Kidney capillary endothelial cell (primary cell): ENCODE measurements around the gene FBXO42.

ENCODE experiments used
- DNase-seq: peaks from one replicate; pipeline ENCODE4 v3.0.0-alpha.2; 2018; ENCODE audit warnings: low spot score

Gene FBXO42

DNA sequence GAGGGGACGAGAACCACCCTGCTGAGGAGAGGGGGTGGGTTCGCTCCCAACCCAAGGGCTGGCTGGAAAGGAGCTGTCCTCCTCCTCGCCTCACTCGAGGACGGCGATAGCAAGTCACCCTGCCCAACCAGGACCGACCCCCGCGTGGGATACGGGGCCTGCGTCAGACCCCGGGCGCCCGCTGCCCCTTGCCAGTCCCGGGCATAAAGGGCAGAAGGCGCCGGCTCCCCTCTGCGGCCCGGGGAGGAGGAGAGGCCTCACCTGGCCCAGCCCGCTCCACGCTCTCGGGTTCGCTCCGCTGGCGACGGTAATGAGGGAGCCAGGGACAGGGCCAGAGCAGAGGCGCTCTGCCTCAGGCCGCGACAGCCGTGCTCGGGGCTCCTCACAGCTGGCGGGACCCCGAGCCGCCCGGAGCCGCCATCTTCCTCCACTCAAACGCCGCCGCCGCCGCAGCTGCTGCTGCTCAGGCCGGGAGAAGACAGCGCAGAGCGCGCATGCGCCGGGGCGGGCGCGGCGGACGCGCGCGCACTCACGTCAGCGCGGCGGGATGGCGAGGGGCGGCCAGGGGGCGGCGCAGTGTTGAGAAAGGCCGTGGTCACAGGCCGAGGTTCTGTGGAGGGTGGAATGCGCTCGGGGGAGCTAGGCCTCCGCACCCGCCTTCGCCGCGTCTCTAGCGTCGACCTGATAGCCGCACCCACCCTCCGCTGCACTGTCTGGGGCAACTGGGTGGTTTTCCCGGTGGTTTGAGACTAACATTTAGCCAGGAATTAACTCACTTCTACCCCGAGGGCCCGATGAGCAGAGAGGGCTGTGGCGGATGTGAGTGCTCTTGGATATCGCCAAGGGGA lies at the start of gene FBXO42:
TSS of gene FBXO42 (minus strand) at position 487 of the 848 bp plus-strand sequence. CDS start 37,062 bp downstream, outside the sequence.
- DNase-seq = peak; percentile 88

- no peak for DNase-seq
Measured at GRCh38 chr1:16398371-16398953, 46.2 kb upstream of the FBXO42 start.

- DNase-seq = no peak
Measured at GRCh38 chr1:16397120-16397519, 44.8 kb upstream of the FBXO42 start.

DNA sequence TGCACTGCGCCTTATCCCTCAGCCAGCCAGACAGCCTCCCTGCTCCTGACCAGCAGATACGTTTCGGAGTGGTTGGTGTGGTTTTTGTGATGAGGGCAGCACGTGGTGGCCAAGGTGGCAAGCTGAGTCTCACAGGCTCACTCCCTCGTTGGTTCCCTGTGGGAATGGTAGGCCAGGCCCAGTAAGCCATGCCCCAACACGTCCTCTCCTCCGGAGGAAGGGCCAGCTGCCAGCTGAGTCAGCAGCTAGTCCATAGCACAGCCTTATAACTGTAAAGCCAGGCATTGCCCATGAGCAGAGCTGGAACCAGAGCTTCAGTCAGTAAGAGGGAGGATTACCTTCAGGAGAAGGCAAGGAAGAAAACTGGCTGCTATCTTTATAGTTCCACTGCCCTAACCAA lies 44.3 kb upstream of the FBXO42 start:
- DNase-seq = no peak

- no peak for DNase-seq
Measured at GRCh38 chr1:16394977-16395376, 42.7 kb upstream of the FBXO42 start.

GRCh38 chr1:16393570-16394521 lies 41.6 kb upstream of the FBXO42 start:
- no peak for DNase-seq

DNA sequence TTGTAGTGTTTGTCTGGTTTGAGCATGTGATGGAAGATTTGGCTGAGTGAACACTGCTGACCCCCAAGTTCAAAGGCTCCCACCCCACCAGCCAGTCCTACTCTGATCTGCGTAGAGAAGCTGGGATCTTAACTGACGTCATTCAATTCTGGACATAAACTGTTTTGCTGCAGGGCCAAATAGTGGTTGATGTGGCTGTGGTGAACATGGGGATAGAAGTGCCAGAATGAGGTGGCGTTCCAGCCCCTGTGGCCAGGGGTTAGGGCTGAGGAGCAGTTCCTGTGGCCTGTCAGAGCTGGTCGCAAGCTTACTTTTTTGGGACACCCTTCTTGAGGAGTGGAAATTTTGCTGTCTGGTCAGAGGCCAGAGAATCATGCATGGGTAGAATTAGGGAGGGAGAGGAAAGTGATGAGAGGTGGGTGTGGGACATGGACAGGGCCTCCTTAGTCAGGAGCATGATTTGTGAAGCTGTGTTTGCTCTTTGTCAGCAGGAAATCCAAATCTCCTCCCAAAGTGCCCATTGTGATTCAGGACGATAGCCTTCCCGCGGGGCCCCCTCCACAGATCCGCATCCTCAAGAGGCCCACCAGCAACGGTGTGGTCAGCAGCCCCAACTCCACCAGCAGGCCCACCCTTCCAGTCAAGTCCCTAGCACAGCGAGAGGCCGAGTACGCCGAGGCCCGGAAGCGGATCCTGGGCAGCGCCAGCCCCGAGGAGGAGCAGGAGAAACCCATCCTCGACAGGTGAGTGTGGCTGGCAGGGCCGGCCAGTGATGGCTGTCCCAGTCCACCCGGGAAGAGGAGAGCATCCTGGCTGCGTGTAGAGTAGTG lies 40.7 kb upstream of the FBXO42 start:
- DNase-seq = no peak

- DNase-seq = no peak
Measured at GRCh38 chr1:16391411-16391810, 39.1 kb upstream of the FBXO42 start.

GRCh38 chr1:16387201-16388188 lies 35.2 kb upstream of the FBXO42 start:
- no peak for DNase-seq

- DNase-seq = no peak
Measured at GRCh38 chr1:16386454-16387113, 34.3 kb upstream of the FBXO42 start.

- DNase-seq = no peak
Measured at GRCh38 chr1:16385659-16386453, 33.6 kb upstream of the FBXO42 start.

DNA sequence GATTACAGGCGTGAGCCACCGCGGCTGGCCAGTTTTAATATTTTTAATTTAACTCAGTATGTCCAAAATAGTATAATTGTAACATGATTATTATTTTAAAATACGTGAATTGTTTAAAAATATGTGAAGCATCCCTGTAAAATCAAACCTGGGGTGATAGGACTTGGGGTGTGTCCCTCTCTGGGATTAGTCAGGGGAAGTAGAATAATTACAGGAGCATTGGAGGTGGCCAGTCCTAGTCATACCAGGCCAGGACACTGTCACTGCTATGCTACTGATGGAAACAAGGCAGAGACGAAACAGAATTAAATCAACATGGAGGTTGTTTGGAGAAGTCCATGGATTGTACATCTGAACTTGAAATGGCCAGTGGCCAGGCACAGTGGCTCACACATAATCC lies 31.6 kb upstream of the FBXO42 start:
- no peak for DNase-seq

DNA sequence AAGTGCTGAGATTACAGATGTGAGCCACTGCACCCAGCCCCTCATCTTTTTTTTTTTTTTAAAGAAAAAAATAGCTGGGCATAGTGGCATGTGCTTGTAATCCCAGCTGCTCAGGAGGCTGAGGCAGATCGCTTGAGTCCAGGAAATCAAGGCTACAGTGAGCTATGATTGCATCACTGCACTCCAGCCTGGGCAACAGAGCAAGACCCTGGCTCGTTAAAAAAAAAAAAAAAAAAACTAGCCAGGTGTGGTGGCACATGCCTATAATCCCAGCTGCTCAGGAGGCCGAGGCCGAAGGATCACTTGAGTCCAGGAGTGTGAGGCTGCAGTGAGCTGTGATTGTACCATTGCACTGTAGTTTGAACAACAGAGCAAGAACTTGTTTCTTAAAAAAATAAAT lies 28.6 kb upstream of the FBXO42 start:
- DNase-seq = no peak

- no peak for DNase-seq
Measured at GRCh38 chr1:16378443-16378842, 26.2 kb upstream of the FBXO42 start.

DNA sequence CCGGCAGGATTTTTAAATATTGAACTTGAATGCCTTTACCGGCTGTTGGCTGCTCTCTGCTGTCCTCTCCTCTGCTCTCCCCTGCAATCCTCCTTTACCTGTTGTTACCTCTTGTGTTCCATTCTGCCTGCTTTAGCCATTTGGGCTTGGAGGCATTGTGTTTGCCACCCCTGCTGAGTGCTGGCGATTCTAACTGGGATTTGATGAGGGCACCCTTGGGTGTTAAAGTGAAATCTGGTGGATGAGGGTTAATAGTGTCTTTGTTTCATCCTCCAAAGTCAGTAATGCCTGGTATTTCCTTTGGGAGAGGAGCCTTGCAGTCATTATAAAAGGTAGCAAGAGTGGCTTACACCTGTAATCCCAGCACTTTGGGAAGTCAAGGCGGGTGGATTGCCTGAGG lies 24.7 kb upstream of the FBXO42 start:
- DNase-seq = no peak

- peak; percentile 81 for DNase-seq
Measured at GRCh38 chr1:16375521-16376340, 23.5 kb upstream of the FBXO42 start.

GRCh38 chr1:16374266-16374665 lies 22.0 kb upstream of the FBXO42 start:
- no peak for DNase-seq
